ENCODE measurements around the gene KMT2C. TPM values are rescaled to one million over a fixed set of nuclear protein-coding genes. Genes with fewer than 3 reads are reported as not detected.
"Not testable (repeated sequence)": the region's sequence is repeated elsewhere in the genome, so short reads cannot be mapped to it uniquely, and the experiment has no call there.

The KMT2C gene
- polyA plus RNA-seq, 3 donors = 35.7 to 38.3 (median 35.9) TPM

- no peak for DNase-seq (ENCODE audit: low read depth in 3 of 3, low spot score in 2 of 3)
Observed at GRCh38 chr7:152442330-152442835, 6.6 kb upstream of the KMT2C start.

GRCh38 chr7:152441810-152442209, 6.0 kb upstream of the KMT2C start:
- DNase-seq (ENCODE audit: low read depth in 3 of 3, low spot score in 2 of 3) = not testable (repeated sequence)

GRCh38 chr7:152441168-152441567, 5.4 kb upstream of the KMT2C start:
- DNase-seq (ENCODE audit: low read depth in 3 of 3, low spot score in 2 of 3) = not testable (repeated sequence)

- DNase-seq (ENCODE audit: low read depth in 3 of 3, low spot score in 2 of 3) = not testable (repeated sequence)
Observed at GRCh38 chr7:152438017-152438416, 2.2 kb upstream of the KMT2C start.

- DNase-seq (ENCODE audit: low read depth in 3 of 3, low spot score in 2 of 3) = not testable (repeated sequence)
Observed at GRCh38 chr7:152436931-152437575, 1.2 kb upstream of the KMT2C start.

- DNase-seq (ENCODE audit: low read depth in 3 of 3, low spot score in 2 of 3) = peak in 2 of 3 donors; percentile 76 to 87
Observed at GRCh38 chr7:152436111-152436930, 518 bp upstream of the KMT2C start.

GRCh38 chr7:152434511-152435383, 1.1 kb downstream of the KMT2C start:
- not testable (repeated sequence) for DNase-seq (ENCODE audit: low read depth in 3 of 3, low spot score in 2 of 3)

- not testable (repeated sequence) for DNase-seq (ENCODE audit: low read depth in 3 of 3, low spot score in 2 of 3)
Observed at GRCh38 chr7:152433721-152434490, 1.9 kb downstream of the KMT2C start.

GRCh38 chr7:152432735-152433134, 3.1 kb downstream of the KMT2C start:
- not testable (repeated sequence) for DNase-seq (ENCODE audit: low read depth in 3 of 3, low spot score in 2 of 3)

GRCh38 chr7:152430854-152431253, 4.9 kb downstream of the KMT2C start:
- no peak for DNase-seq (ENCODE audit: low read depth in 3 of 3, low spot score in 2 of 3)

GRCh38 chr7:152430118-152430517, 5.7 kb downstream of the KMT2C start:
- DNase-seq (ENCODE audit: low read depth in 3 of 3, low spot score in 2 of 3) = not testable (repeated sequence)

- DNase-seq (ENCODE audit: low read depth in 3 of 3, low spot score in 2 of 3) = no peak
Observed at GRCh38 chr7:152424348-152425108, 11.3 kb downstream of the KMT2C start.

- no peak for DNase-seq (ENCODE audit: low read depth in 3 of 3, low spot score in 2 of 3)
Observed at GRCh38 chr7:152423991-152424347, 11.8 kb downstream of the KMT2C start.

- DNase-seq (ENCODE audit: low read depth in 3 of 3, low spot score in 2 of 3) = not testable (repeated sequence)
Observed at GRCh38 chr7:152423171-152423570, 12.6 kb downstream of the KMT2C start.

GRCh38 chr7:152420950-152421349, 14.9 kb downstream of the KMT2C start:
- not testable (repeated sequence) for DNase-seq (ENCODE audit: low read depth in 3 of 3, low spot score in 2 of 3)

- DNase-seq (ENCODE audit: low read depth in 3 of 3, low spot score in 2 of 3) = no peak
Observed at GRCh38 chr7:152419473-152420429, 16.1 kb downstream of the KMT2C start.

- DNase-seq (ENCODE audit: low read depth in 3 of 3, low spot score in 2 of 3) = no peak
Observed at GRCh38 chr7:152414779-152415178, 21.0 kb downstream of the KMT2C start.

GRCh38 chr7:152411389-152411788, 24.4 kb downstream of the KMT2C start:
- DNase-seq (ENCODE audit: low read depth in 3 of 3, low spot score in 2 of 3) = no peak

Data from right renal cortex interstitium (tissue), 3 donors.